ENCODE results near the gene MUC22.
"Not testable (repeated sequence)": the region's sequence is repeated elsewhere in the genome, so short reads cannot be mapped to it uniquely, and the experiment has no call there.

The MUC22 gene

GRCh38 chr6:31010393-31011060, at the start of gene MUC22:
Gene MUC22, plus strand, starts transcription at chr6:31010474. Its CDS starts 233 bp downstream, at chr6:31010707.
- peak; percentile 42 for DNase-seq

GRCh38 chr6:30960907-30961673, 49.2 kb upstream of the MUC22 start:
- no peak for DNase-seq

- DNase-seq = no peak
Measured at GRCh38 chr6:30962716-30963115, 47.6 kb upstream of the MUC22 start.

- DNase-seq = no peak
Measured at GRCh38 chr6:30963641-30964040, 46.6 kb upstream of the MUC22 start.

- DNase-seq = no peak
Measured at GRCh38 chr6:30964075-30964474, 46.2 kb upstream of the MUC22 start.

- no peak for DNase-seq
Measured at GRCh38 chr6:30965140-30965601, 45.1 kb upstream of the MUC22 start.

- no peak for DNase-seq
Measured at GRCh38 chr6:30966154-30966553, 44.1 kb upstream of the MUC22 start.

- not testable (repeated sequence) for DNase-seq
Measured at GRCh38 chr6:30969171-30969570, 41.1 kb upstream of the MUC22 start.

GRCh38 chr6:30970946-30971345, 39.3 kb upstream of the MUC22 start:
- DNase-seq = no peak

- no peak for DNase-seq
Measured at GRCh38 chr6:30972816-30973215, 37.5 kb upstream of the MUC22 start.

- no peak for DNase-seq
Measured at GRCh38 chr6:30974490-30975252, 35.6 kb upstream of the MUC22 start.

GRCh38 chr6:30979141-30979540, 31.1 kb upstream of the MUC22 start:
- no peak for DNase-seq

- no peak for DNase-seq
Measured at GRCh38 chr6:30979690-30980089, 30.6 kb upstream of the MUC22 start.

GRCh38 chr6:30981942-30982772, 28.1 kb upstream of the MUC22 start:
- no peak for DNase-seq

- DNase-seq = no peak
Measured at GRCh38 chr6:30983439-30983838, 26.8 kb upstream of the MUC22 start, which contains the start of gene MUC21. Gene MUC21, plus strand, starts transcription at chr6:30983718. Its CDS starts 241 bp downstream, at chr6:30983959.

GRCh38 chr6:30985490-30985889, 24.8 kb upstream of the MUC22 start:
- DNase-seq = peak; percentile 22

GRCh38 chr6:30987304-30987703, 23.0 kb upstream of the MUC22 start:
- no peak for DNase-seq

- DNase-seq = no peak
Measured at GRCh38 chr6:30988209-30988825, 22.0 kb upstream of the MUC22 start.

- peak; percentile 13 for DNase-seq
Measured at GRCh38 chr6:30990422-30991086, 19.7 kb upstream of the MUC22 start.

GRCh38 chr6:30991891-30992290, 18.4 kb upstream of the MUC22 start:
- DNase-seq = no peak

GRCh38 chr6:30997301-30997700, 13.0 kb upstream of the MUC22 start:
- no peak for DNase-seq
